Glutamatergic neuron (in vitro differentiated cells): ENCODE results near the gene DNER. TPM values are rescaled to one million over a fixed set of nuclear protein-coding genes. Genes with fewer than 3 reads are reported as not detected.

Source experiments
- DNase-seq: peaks from one replicate; pipeline ENCODE4 v3.0.0; 2022
- H3K27ac Mint-ChIP-seq: one replicate; pipeline ENCODE4 v1.8.0; 2020; ENCODE audit warnings: mild to moderate bottlenecking, mixed read lengths, inconsistent platforms; ENCODE audit not compliant: unreplicated experiment
- H3K27me3 Mint-ChIP-seq: one replicate; pipeline ENCODE4 v1.8.0; 2020; ENCODE audit warnings: mild to moderate bottlenecking, moderate library complexity, mixed read lengths, inconsistent platforms; ENCODE audit not compliant: unreplicated experiment
- H3K36me3 Mint-ChIP-seq: one replicate; pipeline ENCODE4 v1.8.0; 2020; ENCODE audit warnings: mild to moderate bottlenecking, mixed read lengths, inconsistent platforms; ENCODE audit not compliant: unreplicated experiment
- H3K4me1 Mint-ChIP-seq: one replicate; pipeline ENCODE4 v1.8.0; 2020; ENCODE audit warnings: mild to moderate bottlenecking, low read depth, mixed read lengths, inconsistent platforms; ENCODE audit not compliant: unreplicated experiment
- H3K4me3 Mint-ChIP-seq: one replicate; pipeline ENCODE4 v1.8.0; 2020; ENCODE audit warnings: mild to moderate bottlenecking, mixed read lengths, inconsistent platforms; ENCODE audit not compliant: unreplicated experiment
- H3K9me3 Mint-ChIP-seq: one replicate; pipeline ENCODE4 v1.8.0; 2020; ENCODE audit warnings: mild to moderate bottlenecking, moderate library complexity, mixed read lengths, inconsistent platforms; ENCODE audit not compliant: unreplicated experiment
- total RNA-seq: library from RNA; stranded (reverse); fragmentation: NEBNext Ultra II Directional; extraction: Animal tissue kit (Norgen Biotek cat#: 25700); gene quantifications from one replicate; pipeline ENCODE4 v1.2.1, GENCODE V29; 2021; ENCODE audit not compliant: unreplicated experiment
- TF ChIP-seq, protein P1 (sequence below): fragments of 200-600 bp; sonication (generic); IDR thresholded peaks from one replicate; pipeline ENCODE4 v1.5.0; 2021; ENCODE audit not compliant: partially characterized antibody, unreplicated experiment

DNER gene
- total RNA-seq, 1 donor from 2014 or later = 36.0 TPM

DNA sequence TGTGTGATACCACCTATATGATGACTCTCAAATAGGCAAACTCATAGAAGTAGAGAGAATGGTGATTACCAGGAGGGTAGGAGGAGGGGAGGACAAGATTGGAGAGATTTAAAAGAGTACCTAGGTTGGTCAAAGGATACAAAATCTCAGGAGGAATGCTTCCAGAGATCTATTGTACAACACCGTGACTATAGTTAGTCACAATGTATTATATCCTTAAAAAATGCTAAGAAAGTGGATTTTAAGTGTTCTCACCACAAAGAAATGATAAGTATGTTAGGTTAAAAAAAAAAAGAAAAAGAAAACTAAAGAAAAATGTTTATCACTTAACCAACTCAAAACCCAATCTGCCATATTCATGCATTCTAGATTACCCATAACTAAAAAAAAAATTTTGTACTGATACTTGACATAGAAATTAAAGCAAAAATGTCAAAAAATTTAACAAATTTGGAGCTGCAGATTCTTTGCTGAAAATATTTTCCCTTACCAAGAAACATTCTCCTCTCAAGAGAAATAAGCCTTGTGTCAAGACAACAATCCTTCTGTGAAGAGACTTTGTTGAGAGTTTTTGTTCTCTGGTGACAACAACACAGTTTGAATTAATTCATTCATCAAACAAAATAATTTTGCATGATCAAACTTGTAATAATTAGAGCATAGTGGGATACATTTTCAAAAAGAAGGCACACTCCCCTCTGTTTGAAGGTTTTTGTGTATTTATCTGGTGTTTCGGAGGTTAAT lies 213.1 kb downstream of the DNER start:
- Mint-ChIP-seq H3K27me3 (peaks cover 7% of the 10 kb centered on the region), H3K36me3 (no peaks in the 10 kb centered on the region), H3K4me1 (no peaks in the 10 kb centered on the region), H3K9me3 (peaks cover 6% of the 10 kb centered on the region), H3K27ac (no peak overlapping the region), H3K4me3 (no peak overlapping the region)
- TF ChIP-seq, protein P1, sequence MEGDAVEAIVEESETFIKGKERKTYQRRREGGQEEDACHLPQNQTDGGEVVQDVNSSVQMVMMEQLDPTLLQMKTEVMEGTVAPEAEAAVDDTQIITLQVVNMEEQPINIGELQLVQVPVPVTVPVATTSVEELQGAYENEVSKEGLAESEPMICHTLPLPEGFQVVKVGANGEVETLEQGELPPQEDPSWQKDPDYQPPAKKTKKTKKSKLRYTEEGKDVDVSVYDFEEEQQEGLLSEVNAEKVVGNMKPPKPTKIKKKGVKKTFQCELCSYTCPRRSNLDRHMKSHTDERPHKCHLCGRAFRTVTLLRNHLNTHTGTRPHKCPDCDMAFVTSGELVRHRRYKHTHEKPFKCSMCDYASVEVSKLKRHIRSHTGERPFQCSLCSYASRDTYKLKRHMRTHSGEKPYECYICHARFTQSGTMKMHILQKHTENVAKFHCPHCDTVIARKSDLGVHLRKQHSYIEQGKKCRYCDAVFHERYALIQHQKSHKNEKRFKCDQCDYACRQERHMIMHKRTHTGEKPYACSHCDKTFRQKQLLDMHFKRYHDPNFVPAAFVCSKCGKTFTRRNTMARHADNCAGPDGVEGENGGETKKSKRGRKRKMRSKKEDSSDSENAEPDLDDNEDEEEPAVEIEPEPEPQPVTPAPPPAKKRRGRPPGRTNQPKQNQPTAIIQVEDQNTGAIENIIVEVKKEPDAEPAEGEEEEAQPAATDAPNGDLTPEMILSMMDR = no peak
- no peak for DNase-seq

DNA sequence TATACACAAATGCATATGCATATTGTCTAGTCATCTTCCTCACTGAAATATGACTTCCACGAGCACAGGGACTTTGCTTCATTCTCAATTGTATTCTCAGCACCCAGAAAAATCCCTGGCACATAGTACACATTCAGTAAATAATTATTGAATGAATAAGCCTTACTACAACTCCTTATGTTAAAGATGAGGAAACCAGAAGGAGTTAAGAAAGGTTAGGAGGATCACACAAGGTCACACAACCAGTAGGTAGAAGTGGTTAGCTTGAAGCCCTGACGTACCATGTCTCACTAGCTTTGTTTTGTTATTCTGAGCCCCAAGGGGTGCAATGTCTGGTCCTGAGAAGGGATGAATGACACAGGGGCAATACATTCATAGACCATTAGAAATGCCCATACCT lies 222.3 kb downstream of the DNER start:
- no peak overlapping the region for H3K27ac Mint-ChIP-seq
- no peak for DNase-seq
- TF ChIP-seq, protein P1 = no peak
- H3K4me3 Mint-ChIP-seq = no peak overlapping the region
- peaks cover 2% of the 10 kb centered on the region for H3K27me3 Mint-ChIP-seq
- peaks cover 13% of the 10 kb centered on the region for H3K36me3 Mint-ChIP-seq
- H3K4me1 Mint-ChIP-seq = no peaks in the 10 kb centered on the region
- H3K9me3 Mint-ChIP-seq = peaks cover 7% of the 10 kb centered on the region

DNA sequence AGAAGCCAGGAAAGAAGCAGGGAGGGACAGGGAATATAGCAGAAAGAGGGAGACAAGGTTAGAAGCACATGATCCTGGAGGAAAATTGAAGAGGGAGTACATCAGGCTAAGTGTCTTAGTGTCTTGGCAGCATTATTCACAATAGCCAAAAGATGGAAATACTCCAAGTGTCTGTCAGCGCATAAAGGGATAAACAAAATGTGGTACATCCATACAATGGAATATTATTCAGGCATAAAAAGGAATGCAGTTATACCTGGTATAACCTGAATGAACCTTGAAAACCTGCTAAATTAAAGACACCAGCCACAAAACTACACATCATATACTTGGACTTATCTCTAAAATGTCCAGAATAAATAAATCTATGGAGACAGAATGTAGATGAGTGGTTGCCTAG lies 224.2 kb downstream of the DNER start:
- Mint-ChIP-seq H3K9me3 (peaks cover 7% of the 10 kb centered on the region), H3K27me3 (peaks cover 2% of the 10 kb centered on the region), H3K4me3 (no peak overlapping the region), H3K36me3 (peaks cover 13% of the 10 kb centered on the region), H3K27ac (no peak overlapping the region), H3K4me1 (peaks cover 10% of the 10 kb centered on the region)
- TF ChIP-seq, protein P1 = no peak
- DNase-seq = no peak

DNA sequence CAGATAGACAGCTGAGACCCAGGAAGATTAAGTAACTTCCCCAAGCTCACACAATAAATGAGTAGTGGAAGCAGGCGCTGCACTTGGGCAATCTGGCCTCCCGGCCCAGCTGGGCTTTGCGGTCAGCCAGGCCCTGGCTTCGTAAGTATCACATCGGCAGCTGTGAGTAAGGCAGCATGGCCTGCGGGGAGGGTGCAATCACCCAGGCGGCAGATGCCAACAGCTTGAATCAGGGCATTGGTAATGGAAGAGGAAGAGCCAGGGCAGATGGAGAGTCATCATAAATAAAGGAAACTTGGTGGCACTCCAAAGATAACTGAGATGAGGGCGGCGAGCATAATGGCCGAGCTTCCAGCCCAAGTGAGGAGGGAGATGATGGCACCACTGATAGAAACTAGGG lies 225.3 kb downstream of the DNER start:
- Mint-ChIP-seq H3K27ac (no peak overlapping the region), H3K4me3 (no peak overlapping the region), H3K36me3 (peaks cover 13% of the 10 kb centered on the region), H3K27me3 (peaks cover under 1% of the 10 kb centered on the region), H3K4me1 (peaks cover 10% of the 10 kb centered on the region), H3K9me3 (peaks cover 7% of the 10 kb centered on the region)
- TF ChIP-seq, protein P1 = no peak
- DNase-seq = peak; percentile 23

DNA sequence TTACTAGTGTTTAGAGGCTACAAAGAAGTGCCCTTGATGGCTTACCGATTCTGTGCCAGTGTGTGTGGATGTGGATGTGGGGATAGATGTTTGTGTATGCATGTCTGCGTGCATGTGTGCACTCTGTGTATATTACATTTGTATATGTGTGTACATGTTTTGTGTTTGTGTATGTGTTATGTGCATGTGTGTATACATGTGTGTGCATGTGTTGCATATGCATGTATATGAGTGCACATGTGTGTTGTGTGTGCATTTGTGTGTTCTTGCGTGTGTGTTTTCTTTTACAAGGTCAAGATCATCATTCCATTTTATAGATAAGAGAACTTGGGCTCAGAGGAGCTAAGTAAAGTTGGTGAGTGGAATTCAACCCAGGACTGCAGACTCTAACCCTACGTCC lies 226.1 kb downstream of the DNER start:
- no peak for DNase-seq
- Mint-ChIP-seq H3K9me3 (peaks cover 7% of the 10 kb centered on the region), H3K27ac (no peak overlapping the region), H3K4me1 (peaks cover 10% of the 10 kb centered on the region), H3K36me3 (peaks cover 13% of the 10 kb centered on the region), H3K4me3 (no peak overlapping the region), H3K27me3 (no peaks in the 10 kb centered on the region)
- TF ChIP-seq, protein P1 = no peak
